Right lobe of liver (tissue), 6 donors: ENCODE data around the gene SLC9A5. TPM values are rescaled to one million over a fixed set of nuclear protein-coding genes. Genes with fewer than 3 reads are reported as not detected.

Experiments
- ATAC-seq, 4 donors: fragments of 200-7000 bp; cut with Tn5 transposase; one replicate each; pipeline ENCODE4 v1.9.1; 2020; ENCODE audit warnings: mild to moderate bottlenecking in 4 of 4, moderate library complexity in 4 of 4
- DNase-seq, 3 donors: peaks; one replicate each; pipeline ENCODE4 v3.0.0-alpha.2; 2020
- H3K27ac ChIP-seq, 3 donors: fragments of 200-600 bp; one replicate each; pipeline ENCODE4 v1.8.0; 2022
- H3K27me3 ChIP-seq, 2 donors: fragments of 200-600 bp; one replicate each; pipeline ENCODE4 v1.8.0; 2022
- H3K36me3 ChIP-seq, 4 donors: fragments of 200-600 bp; sonication (generic) in 1 of 4; one replicate each; pipeline versions ENCODE4 v1.5.1 to v1.8.0; 2017 to 2022; ENCODE audit warnings: control low read depth in 1 of 4
- H3K4me1 ChIP-seq, 4 donors: fragments of 200-600 bp; sonication (generic) in 1 of 4; one replicate each; pipeline versions ENCODE4 v1.5.1 to v1.8.0; 2017 to 2022; ENCODE audit warnings: control low read depth in 1 of 4
- H3K4me3 ChIP-seq, 3 donors: fragments of 200-600 bp; one replicate each; pipeline ENCODE4 v1.8.0; 2022
- H3K9me3 ChIP-seq, 4 donors: fragments of 200-600 bp; sonication (generic) in 1 of 4; one replicate each; pipeline versions ENCODE4 v1.5.1 to v1.8.0; 2017 to 2022; ENCODE audit warnings: control low read depth in 1 of 4
- CTCF ChIP-seq, 4 donors: fragments of 200-600 bp in 3 of 4; fragments of 450-650 bp in 1 of 4; IDR thresholded peaks; one replicate each; pipeline versions ENCODE4 v1.5.1 to v1.8.0; 2016 to 2022; ENCODE audit warnings: antibody characterized with exemption in 4 of 4, mild to moderate bottlenecking in 2 of 4
- POLR2A ChIP-seq: fragments of 450-650 bp; IDR thresholded peaks from one replicate; pipeline ENCODE4 v1.6.1; 2017; ENCODE audit warnings: antibody characterized with exemption, mild to moderate bottlenecking
- WGBS: methylation state at CpG from one replicate; pipeline ENCODE4 v1.1.6; 2018; ENCODE audit warnings: low coverage, low lambda C conversion rate; ENCODE audit not compliant: insufficient coverage; ENCODE audit errors: missing lambda C conversion rate; 5-methylcytosine and 5-hydroxymethylcytosine counted together
- intact Hi-C, 2 donors: fragments of 100-400 bp; cut with DNase I; formaldehyde crosslinking; loops; one replicate each; pipeline versions ENCODE4 v1.11.2 to v1.14.1; 2022
- total RNA-seq, 6 experiments: library from RNA; depleted of rRNA in 2 of 6; stranded (reverse); fragments of >200 nt in 2 of 6; fragmentation: NEBNext Ultra II Directional in 3 of 6; extraction: Animal tissue kit (Norgen Biotek cat#: 25700) in 3 of 6; gene quantifications; one replicate each; pipeline versions ENCODE4 v1.1.0 to v1.2.4, GENCODE V29; 2016 to 2023
- donor health status: DM: no; HTN: yes; CAD: no.
- donor health status: DM: no; HTN: no; CAD: no.
- donor health status: DM: no; HTN: no; CAD: no.
- donor health status: DM: no; HTN: yes; CAD: no.
- donor health status: DM: no; HTN: yes; CAD: no.

Gene SLC9A5
- total RNA-seq, 6 experiments from 2014 or later = 0.06 to 0.53 (median 0.15) TPM

DNA sequence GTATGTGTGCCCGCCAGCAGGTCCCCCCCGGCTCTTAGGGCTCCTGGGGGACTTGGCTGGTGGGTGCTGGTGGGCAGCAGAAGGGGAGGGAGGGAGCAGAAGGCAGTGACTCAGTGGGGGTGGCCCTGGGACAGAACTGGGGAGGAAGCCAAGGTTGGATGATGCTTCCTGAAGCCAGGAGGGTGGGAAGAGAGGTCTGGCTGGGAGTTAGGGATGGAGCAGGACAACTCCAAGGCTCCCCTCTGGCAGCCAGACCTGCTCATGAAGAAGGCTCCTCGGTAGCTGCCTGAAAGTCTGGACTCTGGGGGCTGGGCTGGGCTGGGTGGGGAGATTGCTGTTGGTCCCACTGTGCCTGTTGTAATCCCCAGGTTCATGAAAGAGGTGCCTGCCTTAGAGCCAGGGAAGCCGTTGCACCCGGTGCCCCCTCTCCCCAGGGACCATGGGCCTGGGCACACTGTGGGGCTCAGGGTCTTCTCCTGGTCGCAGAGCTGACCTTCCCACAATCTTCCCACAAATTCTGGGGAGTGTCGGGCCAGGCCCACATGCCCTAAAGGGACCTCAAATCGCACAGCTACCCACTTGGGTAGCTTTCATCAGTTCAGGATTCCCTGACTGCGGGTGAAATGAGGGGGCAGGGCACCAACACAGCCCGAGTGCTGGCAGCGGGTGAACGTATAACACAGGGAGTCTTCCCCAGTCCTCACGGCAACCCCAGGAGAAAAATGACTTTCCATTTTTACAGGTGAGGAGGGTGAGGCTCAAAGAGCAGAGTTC, 29.4 kb downstream of the SLC9A5 start:
- 70% methylated on average over 4 of the region's 13 CpGs for WGBS
- H3K9me3 ChIP-seq = no peaks in the 10 kb centered on the region
- H3K4me1 ChIP-seq = no peaks in the 10 kb centered on the region
- intact Hi-C loops = no loop called here
- no peak overlapping the region for H3K27ac ChIP-seq
- no peaks in the 10 kb centered on the region for H3K36me3 ChIP-seq
- ATAC-seq (no peak), DNase-seq (no peak)
- peak overlapping the region; percentile 31 to 41 (median 34) for H3K4me3 ChIP-seq
- H3K27me3 ChIP-seq = no peaks in the 10 kb centered on the region
- TF ChIP-seq POLR2A (no peak), CTCF (IDR thresholded peaks at IDR 0.05) (no peak)

DNA sequence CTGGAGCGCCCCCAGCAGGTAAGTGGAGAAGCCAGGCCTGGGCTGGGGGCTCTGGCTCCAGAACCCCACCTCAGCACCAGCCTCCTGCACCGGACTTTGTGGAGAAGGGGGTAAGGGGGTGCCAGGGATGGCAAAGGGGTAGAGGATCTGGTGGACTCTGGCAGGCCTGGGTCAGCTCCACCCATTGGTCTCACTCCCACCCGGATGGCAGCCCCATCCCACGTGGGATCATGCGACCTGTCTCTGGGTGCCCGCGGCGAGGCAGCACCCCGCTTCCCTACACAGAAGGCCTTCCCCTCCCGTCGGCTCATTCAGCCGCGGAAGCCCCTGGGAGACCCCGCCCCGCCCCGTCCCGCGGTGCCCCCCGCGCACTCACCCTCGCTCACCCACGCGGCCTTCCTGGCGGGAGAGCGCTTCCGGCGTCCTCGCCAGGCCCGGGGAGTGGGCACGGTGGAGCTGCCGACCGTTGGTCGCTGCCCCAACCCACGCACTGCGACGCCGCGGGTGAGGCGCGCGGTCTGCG, 30.1 kb downstream of the SLC9A5 start:
- H3K9me3 ChIP-seq = no peaks in the 10 kb centered on the region
- no peaks in the 10 kb centered on the region for H3K4me1 ChIP-seq
- no peaks in the 10 kb centered on the region for H3K36me3 ChIP-seq
- no peaks in the 10 kb centered on the region for H3K27me3 ChIP-seq
- intact Hi-C loops = no loop called here
- H3K4me3 ChIP-seq = peak overlapping the region; percentile 31 to 41 (median 34)
- no peak for TF ChIP-seq POLR2A
- no peak for TF ChIP-seq CTCF (IDR thresholded peaks at IDR 0.05)
- 7% methylated on average over 17 of the region's 42 CpGs for WGBS
- H3K27ac ChIP-seq = no peak overlapping the region
- DNase-seq (no peak), ATAC-seq (peak in 2 of 4 donors; percentile 5 to 6)

GRCh38 chr16:67279296-67280089, 30.7 kb downstream of the SLC9A5 start, which contains the start of gene PLEKHG4:
PLEKHG4 (plus strand) TSS chr16:67279532; CDS start chr16:67280045, 513 bp downstream.
- Histone ChIP-seq H3K4me3 (peak within 1 kb of the TSS; percentile 31 to 41 (median 34)), H3K27ac (no peak within 1 kb of the TSS), H3K36me3 (no peaks in the 10 kb centered on the region), H3K4me1 (no peaks in the 10 kb centered on the region), H3K9me3 (no peaks in the 10 kb centered on the region), H3K27me3 (no peaks in the 10 kb centered on the region)
- intact Hi-C loops = no loop called here
- DNase-seq (peak; percentile 59 to 76 (median 70)), ATAC-seq (peak; percentile 78 to 93 (median 86))
- WGBS = 90% methylated on average over 2 of the region's 83 CpGs
- TF ChIP-seq CTCF (IDR thresholded peaks at IDR 0.05) (peak; percentile 48 to 60 (median 53)), POLR2A (no peak)

DNA sequence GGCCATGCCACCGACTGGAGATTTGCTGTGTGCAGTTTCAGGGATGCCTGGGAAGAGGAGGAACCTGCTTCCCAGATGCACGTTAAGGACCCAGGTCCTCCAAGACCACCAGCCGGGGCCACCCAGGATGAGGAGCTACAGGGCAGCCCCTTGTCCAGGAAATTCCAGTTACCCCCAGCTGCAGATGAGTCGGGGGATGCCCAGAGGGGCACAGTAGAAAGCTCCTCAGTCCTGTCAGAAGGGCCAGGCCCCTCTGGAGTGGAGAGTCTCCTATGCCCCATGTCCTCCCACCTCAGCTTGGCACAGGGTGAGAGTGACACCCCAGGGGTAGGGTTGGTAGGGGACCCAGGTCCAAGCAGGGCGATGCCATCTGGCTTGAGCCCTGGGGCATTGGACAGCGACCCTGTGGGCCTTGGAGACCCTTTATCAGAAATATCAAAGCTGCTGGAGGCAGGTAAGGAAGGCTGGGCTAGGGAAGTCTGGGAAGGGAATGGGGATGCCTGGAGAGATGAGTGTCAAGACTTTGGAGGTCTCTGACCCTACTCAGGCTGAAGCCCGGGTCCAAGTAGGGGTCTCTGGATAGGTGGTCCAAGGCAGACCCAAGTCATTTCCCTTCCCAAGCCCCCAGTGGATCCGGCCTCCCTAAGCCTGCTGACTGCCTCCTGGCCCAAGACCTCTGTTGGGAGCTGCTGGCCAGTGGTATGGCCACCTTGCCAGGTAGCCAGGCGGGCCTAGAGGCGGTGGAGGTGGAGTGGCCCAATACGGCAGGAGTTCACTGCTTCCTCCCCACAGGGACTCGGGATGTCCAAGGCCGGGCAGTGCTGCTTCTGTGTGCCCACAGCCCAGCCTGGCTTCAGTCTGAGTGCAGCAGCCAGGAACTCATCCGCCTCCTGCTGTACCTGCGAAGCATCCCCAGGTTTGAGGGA, 31.6 kb downstream of the SLC9A5 start:
- Histone ChIP-seq H3K4me3 (no peak overlapping the region), H3K36me3 (no peaks in the 10 kb centered on the region), H3K27me3 (no peaks in the 10 kb centered on the region), H3K9me3 (no peaks in the 10 kb centered on the region), H3K4me1 (no peaks in the 10 kb centered on the region), H3K27ac (no peak overlapping the region)
- ATAC-seq (no peak), DNase-seq (no peak)
- 59% methylated on average over 2 of the region's 15 CpGs for WGBS
- intact Hi-C loops = no loop called here
- TF ChIP-seq CTCF (IDR thresholded peaks at IDR 0.05) (no peak), POLR2A (no peak)
